HG02798 (cell line): Measurements from ENCODE around the gene DAPK1.

Experiments used
- ATAC-seq: cut with Tn5 transposase; IDR thresholded peaks from one replicate; pipeline ENCODE4 v1.9.1; 2021; ENCODE audit warnings: mild to moderate bottlenecking; ENCODE audit not compliant: unreplicated experiment, poor library complexity

Gene DAPK1

GRCh38 chr9:87562530-87563170 lies 65.0 kb downstream of the DAPK1 start:
- no peak for ATAC-seq

GRCh38 chr9:87564111-87564510 lies 66.4 kb downstream of the DAPK1 start:
- no peak for ATAC-seq

- no peak for ATAC-seq
Measured at GRCh38 chr9:87564791-87565241, 67.1 kb downstream of the DAPK1 start.

- no peak for ATAC-seq
Measured at GRCh38 chr9:87567001-87567400, 69.3 kb downstream of the DAPK1 start.

GRCh38 chr9:87567571-87567970 lies 69.9 kb downstream of the DAPK1 start:
- ATAC-seq = no peak

- ATAC-seq = no peak
Measured at GRCh38 chr9:87567983-87568382, 70.3 kb downstream of the DAPK1 start.

- no peak for ATAC-seq
Measured at GRCh38 chr9:87568401-87568800, 70.7 kb downstream of the DAPK1 start.

GRCh38 chr9:87569008-87569509 lies 71.4 kb downstream of the DAPK1 start:
- ATAC-seq = no peak

GRCh38 chr9:87569518-87569917 lies 71.9 kb downstream of the DAPK1 start:
- no peak for ATAC-seq

- peak; percentile 60 for ATAC-seq
Measured at GRCh38 chr9:87570000-87570908, 72.6 kb downstream of the DAPK1 start.

GRCh38 chr9:87572719-87573118 lies 75.1 kb downstream of the DAPK1 start:
- ATAC-seq = peak; percentile 54

- no peak for ATAC-seq
Measured at GRCh38 chr9:87573841-87574342, 76.2 kb downstream of the DAPK1 start.

GRCh38 chr9:87577746-87578145 lies 80.1 kb downstream of the DAPK1 start:
- no peak for ATAC-seq

- ATAC-seq = peak; percentile 41
Measured at GRCh38 chr9:87578625-87579024, 81.0 kb downstream of the DAPK1 start.

GRCh38 chr9:87579781-87580541 lies 82.3 kb downstream of the DAPK1 start:
- no peak for ATAC-seq

GRCh38 chr9:87580941-87581438 lies 83.3 kb downstream of the DAPK1 start:
- no peak for ATAC-seq

GRCh38 chr9:87581513-87581912 lies 83.8 kb downstream of the DAPK1 start:
- no peak for ATAC-seq

GRCh38 chr9:87581949-87582637 lies 84.4 kb downstream of the DAPK1 start:
- ATAC-seq = no peak

GRCh38 chr9:87584326-87584725 lies 86.7 kb downstream of the DAPK1 start:
- no peak for ATAC-seq
